MM.1S (cell line): ENCODE measurements around the gene SBSN.

Experiments
- DNase-seq: peaks from one replicate; pipeline ENCODE4 v3.0.0-alpha.2; 2015
- H2AFZ ChIP-seq: fragments of 300-600 bp; sonication (generic); 2 replicates; pipeline ENCODE4 v1.6.0; 2016; ENCODE audit warnings: antibody characterized with exemption, low read length
- H3F3A ChIP-seq: fragments of 300-600 bp; sonication (generic); 2 replicates; pipeline ENCODE4 v1.6.1; 2016; ENCODE audit warnings: mild to moderate bottlenecking, antibody characterized with exemption, low read length, moderate library complexity, mixed read lengths; ENCODE audit not compliant: insufficient read depth
- H3K27ac ChIP-seq: fragments of 300-600 bp; sonication (generic); 2 replicates; pipeline ENCODE4 v1.5.1; 2016; ENCODE audit warnings: mild to moderate bottlenecking, low read length
- H3K27me3 ChIP-seq: fragments of 300-600 bp; sonication (generic); replicated peaks from 2 replicates; pipeline ENCODE4 v1.6.0; 2016; ENCODE audit warnings: low read length; ENCODE audit not compliant: insufficient read depth
- H3K36me3 ChIP-seq: fragments of 300-600 bp; sonication (generic); replicated peaks from 2 replicates; pipeline ENCODE4 v1.6.1; 2016; ENCODE audit warnings: mild to moderate bottlenecking, low read length, mixed read lengths; ENCODE audit not compliant: insufficient read depth
- H3K4me1 ChIP-seq: fragments of 300-600 bp; sonication (generic); 2 replicates; pipeline ENCODE4 v1.6.1; 2016; ENCODE audit warnings: low read length, mixed read lengths
- H3K4me2 ChIP-seq: fragments of 300-600 bp; sonication (generic); 2 replicates; pipeline ENCODE4 v1.6.0; 2016; ENCODE audit warnings: low read depth, low read length
- H3K4me3 ChIP-seq: fragments of 300-600 bp; sonication (generic); 2 replicates; pipeline ENCODE4 v1.5.1; 2016; ENCODE audit warnings: low read length, mixed read lengths
- H3K79me2 ChIP-seq: fragments of 300-600 bp; sonication (generic); 2 replicates; pipeline ENCODE4 v1.6.1; 2016; ENCODE audit warnings: mixed run types, low read length, mixed read lengths
- H3K9ac ChIP-seq: fragments of 300-600 bp; sonication (generic); 2 replicates; pipeline ENCODE4 v1.6.1; 2016; ENCODE audit warnings: low read length, mixed read lengths
- H3K9me2 ChIP-seq: fragments of 300-600 bp; sonication (generic); replicated peaks from 2 replicates; pipeline ENCODE4 v1.6.1; 2016; ENCODE audit warnings: mild to moderate bottlenecking, low read length, mixed read lengths; ENCODE audit not compliant: insufficient read depth
- H3K9me3 ChIP-seq: fragments of 300-600 bp; sonication (generic); replicated peaks from 2 replicates; pipeline ENCODE4 v1.6.1; 2016; ENCODE audit warnings: mild to moderate bottlenecking, low read length, mixed read lengths; ENCODE audit not compliant: insufficient read depth
- H4K20me1 ChIP-seq: fragments of 300-600 bp; sonication (generic); 2 replicates; pipeline ENCODE4 v1.6.1; 2016; ENCODE audit warnings: mild to moderate bottlenecking, low read length, moderate library complexity, mixed read lengths; ENCODE audit not compliant: insufficient read depth
- EZH2 ChIP-seq: fragments of 300-600 bp; sonication (generic); optimal IDR thresholded peaks from 2 replicates; pipeline ENCODE3; 2017; ENCODE audit warnings: low read depth, mild to moderate bottlenecking, antibody characterized with exemption, low read length, mixed read lengths
- EZH2phosphoT487 ChIP-seq: fragments of 300-600 bp; sonication (generic); IDR thresholded peaks from 2 replicates; pipeline ENCODE4 v1.6.1; 2018; ENCODE audit warnings: antibody characterized with exemption, low read length
- TF ChIP-seq, protein P1 (sequence below): fragments of 300-600 bp; sonication (generic); IDR thresholded peaks from 2 replicates; pipeline ENCODE4 v1.5.1; 2016; ENCODE audit warnings: antibody characterized with exemption, low read length, mixed read lengths

Gene SBSN

GRCh38 chr19:35529241-35530218 lies 1.4 kb upstream of the SBSN start:
- H3K27me3 ChIP-seq = peaks cover 87% of the 10 kb centered on the region

GRCh38 chr19:35525873-35526272 lies 2.2 kb downstream of the SBSN start:
- H3K4me1 ChIP-seq = no peaks in the 10 kb centered on the region
- no peaks in the 10 kb centered on the region for H4K20me1 ChIP-seq
- H3K4me2 ChIP-seq = no peak overlapping the region
- H3F3A ChIP-seq = no peaks in the 10 kb centered on the region
- TF ChIP-seq, protein P1, sequence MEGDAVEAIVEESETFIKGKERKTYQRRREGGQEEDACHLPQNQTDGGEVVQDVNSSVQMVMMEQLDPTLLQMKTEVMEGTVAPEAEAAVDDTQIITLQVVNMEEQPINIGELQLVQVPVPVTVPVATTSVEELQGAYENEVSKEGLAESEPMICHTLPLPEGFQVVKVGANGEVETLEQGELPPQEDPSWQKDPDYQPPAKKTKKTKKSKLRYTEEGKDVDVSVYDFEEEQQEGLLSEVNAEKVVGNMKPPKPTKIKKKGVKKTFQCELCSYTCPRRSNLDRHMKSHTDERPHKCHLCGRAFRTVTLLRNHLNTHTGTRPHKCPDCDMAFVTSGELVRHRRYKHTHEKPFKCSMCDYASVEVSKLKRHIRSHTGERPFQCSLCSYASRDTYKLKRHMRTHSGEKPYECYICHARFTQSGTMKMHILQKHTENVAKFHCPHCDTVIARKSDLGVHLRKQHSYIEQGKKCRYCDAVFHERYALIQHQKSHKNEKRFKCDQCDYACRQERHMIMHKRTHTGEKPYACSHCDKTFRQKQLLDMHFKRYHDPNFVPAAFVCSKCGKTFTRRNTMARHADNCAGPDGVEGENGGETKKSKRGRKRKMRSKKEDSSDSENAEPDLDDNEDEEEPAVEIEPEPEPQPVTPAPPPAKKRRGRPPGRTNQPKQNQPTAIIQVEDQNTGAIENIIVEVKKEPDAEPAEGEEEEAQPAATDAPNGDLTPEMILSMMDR = no peak
- peaks cover 80% of the 10 kb centered on the region for H3K27me3 ChIP-seq
- H2AFZ ChIP-seq = no peak overlapping the region
- no peak overlapping the region for H3K27ac ChIP-seq
- H3K9me2 ChIP-seq = no peaks in the 10 kb centered on the region
- H3K9me3 ChIP-seq = no peaks in the 10 kb centered on the region
- H3K36me3 ChIP-seq = no peaks in the 10 kb centered on the region
- no peak overlapping the region for H3K9ac ChIP-seq
- DNase-seq = no peak
- H3K79me2 ChIP-seq = no peaks in the 10 kb centered on the region
- no peak overlapping the region for H3K4me3 ChIP-seq

More at GRCh38 chr19:35529241-35530218, 1.4 kb upstream of the SBSN start:
- Histone ChIP-seq H3K9ac (no peak overlapping the region), H3K36me3 (no peaks in the 10 kb centered on the region), H3F3A (no peaks in the 10 kb centered on the region), H3K27ac (no peak overlapping the region), H4K20me1 (no peaks in the 10 kb centered on the region), H3K4me2 (no peak overlapping the region), H3K79me2 (no peaks in the 10 kb centered on the region), H3K4me3 (no peak overlapping the region), H3K9me2 (no peaks in the 10 kb centered on the region), H2AFZ (no peak overlapping the region), H3K9me3 (no peaks in the 10 kb centered on the region), H3K4me1 (no peaks in the 10 kb centered on the region)
- TF ChIP-seq EZH2 (peak; percentile 45), EZH2phosphoT487 (no peak)
- TF ChIP-seq, protein P1 = no peak
- no peak for DNase-seq

GRCh38 chr19:35524181-35524837 lies 3.8 kb downstream of the SBSN start:
- H3K4me2 ChIP-seq = no peak overlapping the region
- H3K9me2 ChIP-seq = no peaks in the 10 kb centered on the region
- H3K27me3 ChIP-seq = peaks cover 79% of the 10 kb centered on the region
- no peak overlapping the region for H3K4me3 ChIP-seq
- TF ChIP-seq EZH2 (no peak), EZH2phosphoT487 (no peak)
- TF ChIP-seq, protein P1 = no peak
- H4K20me1 ChIP-seq = no peaks in the 10 kb centered on the region
- no peaks in the 10 kb centered on the region for H3K4me1 ChIP-seq
- no peak overlapping the region for H3K9ac ChIP-seq
- no peak for DNase-seq
- H3K27ac ChIP-seq = no peak overlapping the region
- no peaks in the 10 kb centered on the region for H3K36me3 ChIP-seq
- no peaks in the 10 kb centered on the region for H3K9me3 ChIP-seq
- H3F3A ChIP-seq = no peaks in the 10 kb centered on the region
- H2AFZ ChIP-seq = no peak overlapping the region
- H3K79me2 ChIP-seq = no peaks in the 10 kb centered on the region
